NCI-H82 treated with DMSO at 0.1 percent for 48 hours (cell line): ENCODE data around the gene ITIH4.
"Not testable (repeated sequence)": the region's sequence is repeated elsewhere in the genome, so short reads cannot be mapped to it uniquely, and the experiment has no call there.

Experiments used
- DNase-seq: peaks from one replicate; lab custom pipeline; 2025; ENCODE audit not compliant: unreplicated experiment; lab: John Stamatoyannopoulos, UW

The ITIH4 gene

GRCh38 chr3:52787246-52787645, 43.2 kb downstream of the ITIH4 start:
- no peak for DNase-seq

GRCh38 chr3:52786330-52787215, 43.9 kb downstream of the ITIH4 start:
- DNase-seq: no peak

GRCh38 chr3:52784931-52785590, 45.4 kb downstream of the ITIH4 start:
- no peak for DNase-seq

GRCh38 chr3:52784021-52784621, 46.4 kb downstream of the ITIH4 start:
- DNase-seq: no peak

- DNase-seq: no peak
Measured at GRCh38 chr3:52783211-52783555, 47.3 kb downstream of the ITIH4 start.

GRCh38 chr3:52782412-52783210, 47.9 kb downstream of the ITIH4 start:
- no peak for DNase-seq

- no peak for DNase-seq
Measured at GRCh38 chr3:52781741-52782140, 48.7 kb downstream of the ITIH4 start.

GRCh38 chr3:52779837-52780585, 50.5 kb downstream of the ITIH4 start:
- no peak for DNase-seq

- no peak for DNase-seq
Measured at GRCh38 chr3:52779011-52779836, 51.2 kb downstream of the ITIH4 start.

GRCh38 chr3:52777959-52778805, 52.3 kb downstream of the ITIH4 start:
- no peak for DNase-seq

- DNase-seq: no peak
Measured at GRCh38 chr3:52777127-52777958, 53.1 kb downstream of the ITIH4 start, which contains the start of gene ITIH1. Gene ITIH1, plus strand, starts transcription at chr3:52777599. Its CDS starts 17 bp downstream, at chr3:52777616.

GRCh38 chr3:52776486-52776885, 54.0 kb downstream of the ITIH4 start:
- not testable (repeated sequence) for DNase-seq

GRCh38 chr3:52775877-52776276, 54.6 kb downstream of the ITIH4 start:
- no peak for DNase-seq

GRCh38 chr3:52774901-52775864, 55.3 kb downstream of the ITIH4 start:
- no peak for DNase-seq

- no peak for DNase-seq
Measured at GRCh38 chr3:52774066-52774713, 56.3 kb downstream of the ITIH4 start.
